Heart right ventricle (tissue), 16 donors: Measurements from ENCODE around the gene CCR6. TPM values are rescaled to one million over a fixed set of nuclear protein-coding genes. Genes with fewer than 3 reads are reported as not detected.
"Not testable (repeated sequence)": the region's sequence is repeated elsewhere in the genome, so short reads cannot be mapped to it uniquely, and the experiment has no call there.

Experiments
- ATAC-seq, 8 donors: fragments of 200-7000 bp; cut with Tn5 transposase; one replicate each; pipeline ENCODE4 v1.9.1; 2020; ENCODE audit warnings: mild to moderate bottlenecking in 8 of 8, moderate library complexity in 8 of 8, moderate number of reproducible peaks in 1 of 8
- DNase-seq, 2 donors: peaks; one replicate each; pipeline ENCODE4 v3.0.0-alpha.2; 2020
- H3K27ac ChIP-seq, 10 donors: fragments of 200-600 bp; sonication (generic) in 2 of 10; one replicate each; pipeline versions ENCODE4 v1.5.0 to v1.8.0; 2020 to 2022; ENCODE audit warnings: mild to moderate bottlenecking in 3 of 10
- H3K27me3 ChIP-seq, 7 donors: fragments of 200-600 bp; one replicate each; pipeline ENCODE4 v1.8.0; 2021 to 2022; ENCODE audit warnings: mild to moderate bottlenecking in 2 of 7
- H3K36me3 ChIP-seq, 9 donors: fragments of 200-600 bp; sonication (generic) in 1 of 9; one replicate each; pipeline versions ENCODE4 v1.5.0 to v1.8.0; 2020 to 2022; ENCODE audit warnings: mild to moderate bottlenecking in 2 of 9
- H3K4me1 ChIP-seq, 9 donors: fragments of 200-600 bp; sonication (generic) in 1 of 9; one replicate each; pipeline versions ENCODE4 v1.5.0 to v1.8.0; 2020 to 2022; ENCODE audit warnings: mild to moderate bottlenecking in 4 of 9
- H3K4me3 ChIP-seq, 10 donors: fragments of 200-600 bp; sonication (generic) in 2 of 10; one replicate each; pipeline versions ENCODE4 v1.5.0 to v1.8.0; 2020 to 2022; ENCODE audit warnings: mild to moderate bottlenecking in 7 of 10, moderate library complexity in 2 of 10
- H3K9me3 ChIP-seq, 11 donors: fragments of 200-600 bp in 10 of 11; sonication (generic) in 2 of 11; one replicate each; pipeline versions ENCODE4 v1.5.0 to v1.8.0; 2013 to 2022; ENCODE audit warnings: mild to moderate bottlenecking in 2 of 11, control low read depth in 1 of 11, moderate library complexity in 1 of 11
- CTCF ChIP-seq, 9 donors: fragments of 200-600 bp; sonication (generic) in 2 of 9; IDR thresholded peaks; one replicate each; pipeline versions ENCODE4 v1.5.0 to v1.8.0; 2021 to 2022; ENCODE audit warnings: antibody characterized with exemption in 9 of 9, mild to moderate bottlenecking in 5 of 9, moderate library complexity in 1 of 9
- WGBS, 2 donors: extraction: QIAGEN DNeasy Blood & Tissue Kit; methylation state at CpG; one replicate each; pipeline ENCODE4 v1.1.7; 2013; ENCODE audit warnings: inconsistent platforms in 1 of 2; 5-methylcytosine and 5-hydroxymethylcytosine counted together
- intact Hi-C, 10 donors: fragments of 100-400 bp; cut with DNase I; formaldehyde crosslinking; loops; one replicate each; pipeline versions ENCODE4 v1.11.1 to v1.14.2; 2022
- polyA plus RNA-seq, 2 donors: library from polyadenylated mRNA; stranded (reverse); fragments of 200-250 nt; gene quantifications; one replicate each; pipeline ENCODE4 v1.2.3, GENCODE V29; 2013
- total RNA-seq, 10 donors: library from RNA; stranded (reverse); fragmentation: NEBNext Ultra II Directional in 3 of 10; extraction: Animal tissue kit (Norgen Biotek cat#: 25700) in 3 of 10; gene quantifications; one replicate each; pipeline versions ENCODE4 v1.2.1 to v1.2.4, GENCODE V29; 2021 to 2023
- donor health status: Arrhythmogenic right ventricular cardiomyopathy.
- donor health status: ischemic (EF 13 %, LVEDD 7.1; RV severe dilation, severe dysfunction).
- donor health status: healthy with polysubstance abuse.
- donor health status: DM: no; HTN: yes; CAD: no.
- donor health status: DM: no; HTN: no; CAD: no.
- donor health status: ischemic (EF 25% LVEDD 6.9; RV normal size, moderate dysfunction).
- donor health status: ischemic (EF 25% LVEDD 5.7; RV mildly dilated, moderate dysfunction).
- donor health status: healthy.
- donor health status: DM: yes; HTN: yes; CAD: no.
- donor health status: Ischemic cardiomyopathy.
- donor health status: ischemic (EF 35%, LVEDD 5.7; RV mildly dilated, moderate dysfunction).
- donor health status: nonischemic (EF 11% LVEDD 7.7; RV severe dilation, severe dysfunction).
- donor health status: DM: yes; HTN: yes; CAD: no.
- donor health status: PGD.
- donor health status: ischemic (EF 29% LVEDD 5.4; RV normal size, mild dysfunction).
- donor health status: nonischemic (EF 23%, LVEDD 6.1; RV moderate dilation, normal function).

The CCR6 gene
- total and polyA plus RNA-seq, 12 donors, result 0.13 to 0.37 (median 0.16) TPM; not detected in 9

GRCh38 chr6:167180086-167180485 lies 57.2 kb downstream of the CCR6 start:
- DNase-seq, H3K27ac ChIP-seq, H3K9me3 ChIP-seq, ATAC-seq, H3K36me3 ChIP-seq, H3K4me3 ChIP-seq, H3K4me1 ChIP-seq, H3K27me3 ChIP-seq: not testable (repeated sequence)
- intact Hi-C loops, result loop anchor here in 1 of 10 donors (10.0 kb wide), 1 partner anchor 1175 kb away; no protein-coding TSS in a partner anchor
- WGBS, 2 donors, result 80 to 82% methylated on average over 4 to 5 of the region's 8 CpGs

- ATAC-seq, H3K36me3 ChIP-seq, DNase-seq, H3K27ac ChIP-seq, H3K27me3 ChIP-seq, H3K4me1 ChIP-seq, H3K9me3 ChIP-seq, H3K4me3 ChIP-seq: not testable (repeated sequence)
- no CpG with 5 or more reads among the region's 6 CpGs for WGBS, 2 donors
- intact Hi-C loops, result loop anchor here in 1 of 10 donors (10.0 kb wide), 1 partner anchor 1173 kb away; no protein-coding TSS in a partner anchor
Measured at GRCh38 chr6:167181351-167181750, 58.5 kb downstream of the CCR6 start.

GRCh38 chr6:167182913-167183314 lies 60.0 kb downstream of the CCR6 start:
- DNase-seq, H3K4me3 ChIP-seq, H3K9me3 ChIP-seq, H3K36me3 ChIP-seq, H3K27ac ChIP-seq, H3K4me1 ChIP-seq, H3K27me3 ChIP-seq: not testable (repeated sequence)
- intact Hi-C loops, result loop anchor here in 1 of 10 donors (10.0 kb wide), 1 partner anchor 1172 kb away; no protein-coding TSS in a partner anchor
- ATAC-seq, result peak in 6 of 8 donors; percentile 42 to 77 (median 72)
- peak in 4 of 9 donors; percentile 15 to 45 (median 31) for TF ChIP-seq CTCF (IDR thresholded peaks at IDR 0.05)
- WGBS, 2 donors, result 7% methylated on average over 4 of the region's 8 CpGs

GRCh38 chr6:167185101-167185500 lies 62.2 kb downstream of the CCR6 start:
- H3K27me3 ChIP-seq, H3K4me3 ChIP-seq, H3K4me1 ChIP-seq, DNase-seq, ATAC-seq, H3K9me3 ChIP-seq, H3K36me3 ChIP-seq, H3K27ac ChIP-seq: not testable (repeated sequence)
- WGBS, 2 donors, result 67 to 72% methylated on average over 3 of the region's 3 CpGs
- intact Hi-C loops, result loop anchor here in 2 of 10 donors (5.0 to 10.0 kb wide), 2 partner anchors 182 to 1170 kb away; no protein-coding TSS in a partner anchor

GRCh38 chr6:167187275-167187674 lies 64.4 kb downstream of the CCR6 start:
- H3K36me3 ChIP-seq, H3K27me3 ChIP-seq, H3K4me3 ChIP-seq, H3K4me1 ChIP-seq, ATAC-seq, DNase-seq, H3K27ac ChIP-seq: not testable (repeated sequence)
- H3K9me3 ChIP-seq, result peaks cover 0 to 16% (median 0%) of the 10 kb centered on the region in 11 donors
- intact Hi-C loops, result loop anchor here in 2 of 10 donors (5.0 to 10.0 kb wide), 2 partner anchors 180 to 1168 kb away; no protein-coding TSS in a partner anchor
- WGBS, 2 donors, result 79 to 80% methylated on average over 9 of the region's 9 CpGs

Other genes with a start within 250 kb of the CCR6 start
- gene RNASET2, start 166.5 kb upstream of the CCR6 start, total RNA-seq, result 10 to 100 TPM in 7 of 10 donors, 1 to 10 TPM in 3; 7.1 to 44.3 (median 12.1) TPM
- gene RNASET2, start 166.5 kb upstream of the CCR6 start, polyA plus RNA-seq, result 10 to 100 TPM in 1 of 2 donors, 1 to 10 TPM in 1; 7.3 to 26.8 TPM
- gene CEP43, start 123.7 kb upstream of the CCR6 start, total RNA-seq, result 10 to 100 TPM in 6 of 10 donors, 1 to 10 TPM in 4; 7.5 to 15.0 (median 10.4) TPM
- 1 to 10 TPM; 7.8 to 8.8 TPM for gene CEP43, start 123.7 kb upstream of the CCR6 start, polyA plus RNA-seq
- not detected for gene GPR31, start 34.9 kb downstream of the CCR6 start, total RNA-seq
- not detected for gene GPR31, start 34.9 kb downstream of the CCR6 start, polyA plus RNA-seq
- not detected for gene UNC93A, start 168.2 kb downstream of the CCR6 start, total RNA-seq
- gene UNC93A, start 168.2 kb downstream of the CCR6 start, polyA plus RNA-seq, result not detected
- not detected for gene TTLL2, start 202.0 kb downstream of the CCR6 start, total RNA-seq
- gene TTLL2, start 202.0 kb downstream of the CCR6 start, polyA plus RNA-seq, result not detected